Measurements from ENCODE around the gene CFAP157. TPM values are rescaled to one million over a fixed set of nuclear protein-coding genes. Genes with fewer than 3 reads are reported as not detected.

The CFAP157 gene
- polyA plus RNA-seq (ENCODE audit: insufficient read depth in 1 of 5, insufficient read length in 5 of 5, low replicate concordance in 1 of 5), result 10 to 100 TPM in 2 of 5 donors, 1 to 10 TPM in 3; 2.6 to 13.3 (median 9.7) TPM
- long read RNA-seq, donor 1, partial matches to known transcripts, result 13 of 13 reads
- long read RNA-seq, donor 1, other reads (novel, unspliced or antisense), result 0 of 13 reads
- long read RNA-seq, donor 2, result 0 reads
- long read RNA-seq, donor 3, partial matches to known transcripts, result 12 of 25 reads
- long read RNA-seq, donor 3, other reads (novel, unspliced or antisense), result 13 of 25 reads
- long read RNA-seq, donor 4, partial matches to known transcripts, result 8 of 8 reads
- long read RNA-seq, donor 4, other reads (novel, unspliced or antisense), result 0 of 8 reads
- long read RNA-seq, donor 5, partial matches to known transcripts, result 5 of 27 reads
- long read RNA-seq, donor 5, other reads (novel, unspliced or antisense), result 22 of 27 reads
- long read RNA-seq, donor 6, result 0 reads
- long read RNA-seq, donor 7, partial matches to known transcripts, result 0 of 1 reads
- long read RNA-seq, donor 7, other reads (novel, unspliced or antisense), result 0 of 1 reads
- long read RNA-seq, donor 8, result 0 reads

GRCh38 chr9:127706836-127707241 is at the start of gene CFAP157:
Gene CFAP157 (plus strand): TSS chr9:127706988. CDS start chr9:127707032, 44 bp downstream.
- DNase-seq, result no peak

DNA sequence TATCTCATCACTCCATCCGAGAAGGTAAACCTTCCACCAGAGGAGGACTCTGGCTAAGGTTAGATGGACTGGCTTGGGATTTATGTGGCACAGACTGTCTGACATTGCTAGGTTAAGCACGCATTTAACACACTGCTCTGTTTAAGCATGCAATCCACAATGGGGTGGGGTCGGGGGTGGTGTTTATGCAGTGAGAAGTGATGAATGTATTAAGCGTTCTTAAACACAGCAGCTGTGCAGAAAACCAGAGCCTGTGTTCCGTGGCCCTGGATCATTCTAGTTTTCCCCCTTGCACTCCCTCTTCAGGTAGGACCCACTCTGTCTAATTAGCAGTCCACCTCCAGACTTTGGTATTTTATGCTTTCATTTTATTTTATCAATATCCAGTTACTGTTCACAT is 48.4 kb upstream of the CFAP157 start:
- no peak for DNase-seq

DNA sequence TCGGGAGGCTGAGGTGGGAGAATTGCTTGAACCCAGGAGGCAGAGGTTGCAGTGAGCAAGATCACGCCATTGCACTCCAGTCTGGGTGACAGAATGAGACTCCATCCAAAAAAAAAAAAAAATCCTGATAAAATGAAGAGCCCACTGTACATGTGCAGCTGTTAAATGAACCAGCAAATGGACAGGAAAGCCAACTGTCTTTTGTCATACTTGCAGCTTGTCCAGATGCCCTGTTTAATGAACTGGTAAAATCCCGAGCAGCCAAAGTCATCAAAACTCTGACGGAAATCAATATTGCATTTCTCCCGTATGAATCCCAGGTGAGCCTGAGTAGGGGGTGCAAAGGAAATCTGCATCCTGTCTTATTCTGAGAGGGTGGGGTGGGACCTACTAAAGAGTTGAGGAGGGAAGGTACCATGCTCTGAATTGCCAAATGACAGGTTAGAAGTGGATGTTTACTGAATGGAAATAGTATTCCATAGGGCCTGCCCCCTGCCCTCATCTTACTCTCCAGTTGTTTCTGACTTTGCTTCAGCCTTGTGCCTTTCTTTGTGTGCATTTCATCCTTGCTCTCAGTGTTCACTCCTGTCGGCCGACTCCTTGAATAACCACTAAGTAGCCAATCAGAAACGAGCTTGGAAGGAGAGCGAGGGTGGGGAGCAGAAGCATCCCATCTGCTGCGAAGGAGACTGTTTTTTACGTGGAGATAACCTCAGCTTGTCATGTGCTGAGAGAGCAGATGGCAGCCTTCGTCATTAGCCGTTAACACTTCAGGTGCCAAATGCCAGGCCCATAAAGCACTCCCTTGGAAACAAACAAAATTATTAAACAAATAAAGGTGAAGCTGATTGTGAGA is 45.7 kb upstream of the CFAP157 start:
- no peak for DNase-seq

DNA sequence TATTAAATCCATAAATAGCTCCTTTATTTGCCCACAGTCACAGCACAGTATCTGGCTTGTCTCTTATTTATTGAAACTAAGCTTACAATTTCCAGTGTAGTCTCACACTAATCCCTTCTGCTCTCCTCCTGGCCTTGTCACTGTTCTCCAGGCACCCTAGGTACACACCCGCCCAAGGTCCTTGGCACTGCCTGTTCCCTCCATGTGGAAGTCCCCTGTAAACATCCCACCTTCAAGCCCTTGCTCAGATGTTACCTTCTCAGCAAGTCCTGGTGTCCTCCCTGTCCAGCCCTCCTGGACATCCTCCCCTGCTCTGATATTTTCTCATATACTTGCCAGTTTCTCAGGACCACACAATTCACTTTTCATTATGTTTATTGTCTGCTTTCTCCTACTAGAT is 44.2 kb upstream of the CFAP157 start:
- no peak for DNase-seq

DNA sequence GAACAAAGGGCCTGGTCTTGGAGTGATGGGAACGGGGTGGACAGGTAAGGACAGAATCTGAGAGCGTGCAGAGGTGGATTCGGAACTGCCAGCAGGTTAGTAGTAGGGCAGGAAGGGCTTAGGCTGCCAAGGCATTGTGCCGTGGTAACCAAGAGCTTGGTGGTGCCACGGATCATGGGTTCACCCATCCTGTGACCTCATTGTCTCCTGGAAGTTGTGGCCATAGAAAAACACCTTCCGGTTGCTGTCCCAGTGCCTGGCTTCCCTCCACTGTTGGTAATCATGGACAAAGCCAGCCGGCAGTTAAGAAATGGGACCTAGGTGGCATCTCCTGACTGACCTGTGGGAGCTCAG is 42.5 kb upstream of the CFAP157 start:
- DNase-seq, result no peak

DNA sequence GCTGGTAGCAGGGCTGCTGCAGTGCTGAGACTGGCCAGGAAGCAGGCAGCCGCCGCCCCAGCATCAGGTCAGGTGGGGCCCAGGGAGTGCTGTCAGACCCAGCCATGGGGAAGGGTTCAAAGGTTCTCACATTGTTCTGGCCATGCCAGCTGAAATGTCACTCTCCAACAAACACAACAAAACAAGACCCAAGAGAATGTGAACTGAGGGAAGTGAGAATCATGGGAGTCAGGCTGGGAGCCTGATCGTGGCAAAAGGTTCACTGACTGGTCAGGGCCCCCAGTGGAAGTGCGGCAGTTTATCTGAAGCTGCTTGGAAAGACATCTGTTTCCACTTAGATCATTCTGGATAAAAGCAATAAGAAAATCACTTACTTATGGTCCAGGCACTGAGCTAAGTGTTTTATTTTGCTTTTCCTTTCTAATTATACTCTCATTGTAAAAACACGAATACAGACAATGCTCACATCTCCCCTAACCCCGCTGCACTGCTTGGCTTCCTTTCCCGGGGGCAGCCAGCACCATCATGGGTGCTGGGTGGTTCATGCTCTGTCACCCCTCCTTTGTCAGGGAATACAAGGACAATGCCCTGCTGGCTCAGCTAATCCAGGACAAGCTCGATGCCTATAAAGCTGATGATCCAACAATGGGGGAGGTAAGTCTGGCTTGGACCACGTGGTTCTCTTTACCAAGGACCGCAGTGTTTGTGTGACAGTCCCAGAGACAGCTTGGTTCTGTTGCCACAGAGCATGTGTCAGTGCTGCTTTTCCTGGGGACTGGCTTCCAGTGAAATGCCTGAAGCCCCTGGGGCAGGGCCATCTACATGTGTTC is 41.9 kb upstream of the CFAP157 start:
- no peak for DNase-seq

GRCh38 chr9:127667127-127667844 is 39.5 kb upstream of the CFAP157 start:
- DNase-seq, result no peak

GRCh38 chr9:127667906-127668305 is 38.9 kb upstream of the CFAP157 start:
- DNase-seq, result no peak

DNA sequence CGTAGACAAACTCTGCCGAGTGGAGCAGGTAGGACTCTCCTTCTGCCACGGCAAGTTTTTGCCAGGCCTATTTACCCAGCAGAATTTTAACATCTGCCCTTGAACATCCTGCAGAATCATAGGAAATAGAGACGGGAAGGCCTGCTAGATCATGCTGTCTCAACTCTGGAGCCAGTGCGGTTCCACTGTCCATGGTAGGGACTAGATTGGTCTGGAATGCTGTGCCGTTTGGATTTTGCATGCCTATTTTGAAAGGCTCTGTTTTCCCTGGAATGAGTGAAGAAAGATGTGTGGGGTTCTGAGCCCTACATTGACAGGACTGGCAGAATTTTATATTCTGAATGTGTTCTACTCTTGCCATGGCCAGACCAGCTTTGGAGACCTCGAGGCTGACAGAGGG is 33.6 kb upstream of the CFAP157 start:
- no peak for DNase-seq

DNA sequence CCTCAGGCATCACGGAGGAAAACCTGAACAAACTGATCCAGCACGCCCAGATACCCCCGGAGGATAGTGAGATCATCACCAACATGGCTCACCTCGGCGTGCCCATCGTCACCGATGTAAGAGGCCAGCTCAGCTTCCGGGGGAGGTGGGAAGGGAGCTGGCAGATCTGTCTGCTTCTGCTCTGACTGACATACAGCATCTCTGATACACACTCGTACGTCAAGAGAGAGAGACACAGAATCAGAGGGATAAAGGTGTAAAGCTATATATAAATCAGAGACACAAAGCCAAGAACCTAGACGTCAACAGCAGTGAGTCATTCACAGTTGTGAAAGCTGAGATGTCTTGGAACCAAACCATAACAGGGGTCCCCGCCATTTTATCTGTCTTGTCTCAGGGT is 30.1 kb upstream of the CFAP157 start:
- DNase-seq, result no peak

- DNase-seq, result no peak
Observed at GRCh38 chr9:127679506-127679905, 27.3 kb upstream of the CFAP157 start.

- no peak for DNase-seq
Observed at GRCh38 chr9:127680226-127680625, 26.6 kb upstream of the CFAP157 start.

- DNase-seq, result no peak
Observed at GRCh38 chr9:127680846-127681245, 25.9 kb upstream of the CFAP157 start.

GRCh38 chr9:127682351-127683136 is 24.2 kb upstream of the CFAP157 start:
- no peak for DNase-seq

- no peak for DNase-seq
Observed at GRCh38 chr9:127683723-127684122, 23.1 kb upstream of the CFAP157 start.

DNA sequence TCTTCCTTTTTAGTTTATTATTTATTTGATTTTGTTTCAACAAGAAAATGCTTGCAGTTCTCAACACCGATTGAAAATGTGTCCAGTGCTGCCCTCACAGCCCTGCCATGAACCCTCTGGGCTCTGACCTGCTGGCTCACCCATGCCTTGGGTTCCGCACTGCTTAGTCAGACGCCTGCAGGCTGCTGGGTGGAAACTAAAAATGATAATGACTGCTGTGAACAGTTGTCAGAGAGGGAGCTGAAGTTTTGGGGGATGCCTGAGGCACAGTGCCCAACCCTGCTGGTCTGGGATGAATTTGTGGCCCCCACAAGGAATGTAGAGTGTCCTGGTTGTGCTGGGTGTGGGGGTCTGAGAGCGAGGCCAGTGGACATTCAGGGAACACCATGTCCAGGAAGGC is 22.2 kb upstream of the CFAP157 start:
- no peak for DNase-seq

DNA sequence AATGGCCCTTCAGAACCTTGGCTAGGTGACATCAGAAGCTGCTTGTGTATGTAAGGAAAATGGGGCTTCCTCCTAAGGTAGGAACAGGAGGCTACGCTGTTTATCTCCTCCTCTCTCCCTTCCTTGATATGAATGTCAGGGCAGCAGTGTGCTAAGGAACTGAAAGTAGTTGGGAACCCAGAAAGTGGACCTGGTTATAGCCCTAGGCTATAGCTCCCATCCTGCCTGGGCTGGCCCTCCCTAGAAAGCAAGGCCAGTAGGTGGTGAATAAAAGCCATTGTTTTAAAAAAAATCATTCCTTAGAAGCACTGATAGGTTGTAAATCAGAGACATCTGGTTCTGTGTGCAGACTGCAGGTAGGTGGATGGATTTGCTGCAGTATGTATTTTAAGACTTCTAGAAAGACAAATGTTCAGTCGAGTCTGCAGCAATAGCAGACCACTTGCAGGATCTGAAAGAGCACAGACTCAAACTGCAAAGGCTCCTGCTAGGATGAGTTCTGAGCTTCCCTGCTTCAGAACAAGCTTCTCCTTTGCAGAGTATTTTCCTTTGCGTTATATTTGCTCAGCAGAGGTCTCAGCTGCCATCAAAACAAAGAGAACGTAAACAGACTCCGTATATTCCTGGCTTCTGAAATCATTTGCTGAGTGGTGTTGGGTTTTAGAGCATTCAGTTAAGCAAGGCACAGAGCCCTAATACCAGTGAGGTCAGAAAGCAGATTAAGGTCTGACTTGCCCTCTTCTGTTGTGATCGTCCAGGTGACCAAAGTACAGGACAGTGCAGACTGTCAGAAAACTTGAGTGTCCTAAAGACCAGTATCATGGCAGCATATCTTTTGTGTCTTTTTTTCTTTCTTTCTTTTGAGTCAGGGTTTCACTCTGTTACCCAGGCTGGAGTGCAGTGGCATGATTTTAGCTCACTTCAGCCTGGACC is 20.1 kb upstream of the CFAP157 start:
- no peak for DNase-seq

GRCh38 chr9:127689329-127690000 is 17.3 kb upstream of the CFAP157 start:
- no peak for DNase-seq
